ENCODE results near the gene SCP2.

DNA sequence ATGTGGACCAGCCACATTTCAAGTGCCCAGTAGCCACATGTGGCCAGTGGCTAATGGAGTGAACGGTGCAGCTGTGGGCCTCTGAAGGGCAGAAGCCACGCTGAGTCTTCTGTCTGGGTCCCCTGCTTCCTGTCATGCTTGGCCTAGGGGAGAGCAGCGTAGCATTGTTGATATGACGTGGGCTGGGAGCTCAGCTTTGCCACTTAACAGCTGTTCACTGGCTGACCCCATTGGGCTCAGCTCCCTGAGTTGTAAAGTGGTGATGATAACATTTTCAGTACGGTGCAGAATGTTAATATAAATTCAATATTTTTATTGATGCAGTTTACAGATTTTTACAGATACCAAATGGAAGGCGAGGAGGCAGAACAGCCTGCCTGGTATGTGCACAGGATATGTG is 139.4 kb downstream of the SCP2 start:
- TF ChIP-seq EZH2 (IDR thresholded peaks at IDR 0.05; ENCODE audit: low read length, unreplicated experiment): no peak
- TF ChIP-seq, protein P1, sequence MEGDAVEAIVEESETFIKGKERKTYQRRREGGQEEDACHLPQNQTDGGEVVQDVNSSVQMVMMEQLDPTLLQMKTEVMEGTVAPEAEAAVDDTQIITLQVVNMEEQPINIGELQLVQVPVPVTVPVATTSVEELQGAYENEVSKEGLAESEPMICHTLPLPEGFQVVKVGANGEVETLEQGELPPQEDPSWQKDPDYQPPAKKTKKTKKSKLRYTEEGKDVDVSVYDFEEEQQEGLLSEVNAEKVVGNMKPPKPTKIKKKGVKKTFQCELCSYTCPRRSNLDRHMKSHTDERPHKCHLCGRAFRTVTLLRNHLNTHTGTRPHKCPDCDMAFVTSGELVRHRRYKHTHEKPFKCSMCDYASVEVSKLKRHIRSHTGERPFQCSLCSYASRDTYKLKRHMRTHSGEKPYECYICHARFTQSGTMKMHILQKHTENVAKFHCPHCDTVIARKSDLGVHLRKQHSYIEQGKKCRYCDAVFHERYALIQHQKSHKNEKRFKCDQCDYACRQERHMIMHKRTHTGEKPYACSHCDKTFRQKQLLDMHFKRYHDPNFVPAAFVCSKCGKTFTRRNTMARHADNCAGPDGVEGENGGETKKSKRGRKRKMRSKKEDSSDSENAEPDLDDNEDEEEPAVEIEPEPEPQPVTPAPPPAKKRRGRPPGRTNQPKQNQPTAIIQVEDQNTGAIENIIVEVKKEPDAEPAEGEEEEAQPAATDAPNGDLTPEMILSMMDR (conservative IDR thresholded peaks at IDR 0.05; ENCODE audit: low read depth, low read length): no peak

Measured in PC-3 (cell line).